Limb (tissue), 2 donors: ENCODE data around the gene TEKTIP1.
"Not testable (repeated sequence)": the region's sequence is repeated elsewhere in the genome, so short reads cannot be mapped to it uniquely, and the experiment has no call there.

Experiments used
- DNase-seq, 2 donors: peaks; one replicate each; pipeline ENCODE4 v3.0.0-alpha.2; 2016; ENCODE audit errors: extremely low spot score in 2 of 2

The TEKTIP1 gene

DNA sequence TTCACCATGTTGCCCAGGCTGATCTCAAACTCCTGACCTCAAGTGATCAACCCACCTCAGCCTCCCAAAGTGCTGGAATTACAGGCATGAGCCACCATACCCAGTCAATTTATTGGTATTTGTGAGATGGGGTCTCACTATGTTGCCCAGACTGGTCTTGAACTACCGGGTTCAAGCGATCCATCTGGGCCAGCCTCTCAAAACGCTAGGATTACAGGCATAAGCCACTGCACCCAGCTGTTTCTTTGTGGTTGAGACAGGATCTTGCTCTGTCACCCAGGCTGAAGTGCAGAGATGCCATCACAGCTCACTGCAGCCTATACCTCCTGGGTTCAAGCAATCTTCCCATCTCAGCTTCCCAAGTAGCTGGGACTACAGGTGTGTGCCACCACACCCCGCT lies 42.8 kb downstream of the TEKTIP1 start:
- not testable (repeated sequence) for DNase-seq

- not testable (repeated sequence) for DNase-seq
These were observed 45.2 kb downstream of the TEKTIP1 start for GRCh38 chr19:3584036-3584802.

- DNase-seq = no peak
These were observed 46.5 kb downstream of the TEKTIP1 start, which contains the start of gene GIPC3 for GRCh38 chr19:3585301-3586126. Gene GIPC3, plus strand, starts transcription at chr19:3585478. Its CDS starts 120 bp downstream, at chr19:3585598.

DNA sequence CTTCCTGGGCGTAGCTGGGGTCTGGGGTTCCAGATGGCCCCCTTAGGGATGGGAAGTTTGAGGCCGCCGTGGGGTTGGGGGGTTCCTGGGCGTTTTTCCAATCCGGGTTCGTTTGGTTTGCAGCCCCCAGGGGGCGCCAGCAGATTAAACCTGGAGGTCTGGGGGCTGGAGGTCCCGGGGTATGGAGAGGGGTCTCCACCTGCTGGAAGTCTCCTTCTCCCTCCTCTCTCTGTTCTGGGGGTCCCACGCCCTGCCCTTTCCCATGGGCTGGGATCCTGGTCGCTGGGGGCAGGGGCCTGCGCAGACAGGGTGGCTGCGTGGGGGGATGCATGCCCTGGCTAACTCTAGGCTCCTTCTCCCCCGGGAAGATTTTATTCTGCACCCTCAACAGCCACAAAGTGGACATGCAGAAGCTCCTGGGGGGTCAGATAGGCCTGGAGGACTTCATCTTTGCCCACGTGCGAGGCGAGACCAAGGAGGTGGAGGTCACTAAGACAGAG lies 47.2 kb downstream of the TEKTIP1 start:
- no peak for DNase-seq

GRCh38 chr19:3586707-3587346 lies 47.9 kb downstream of the TEKTIP1 start:
- DNase-seq = no peak

DNA sequence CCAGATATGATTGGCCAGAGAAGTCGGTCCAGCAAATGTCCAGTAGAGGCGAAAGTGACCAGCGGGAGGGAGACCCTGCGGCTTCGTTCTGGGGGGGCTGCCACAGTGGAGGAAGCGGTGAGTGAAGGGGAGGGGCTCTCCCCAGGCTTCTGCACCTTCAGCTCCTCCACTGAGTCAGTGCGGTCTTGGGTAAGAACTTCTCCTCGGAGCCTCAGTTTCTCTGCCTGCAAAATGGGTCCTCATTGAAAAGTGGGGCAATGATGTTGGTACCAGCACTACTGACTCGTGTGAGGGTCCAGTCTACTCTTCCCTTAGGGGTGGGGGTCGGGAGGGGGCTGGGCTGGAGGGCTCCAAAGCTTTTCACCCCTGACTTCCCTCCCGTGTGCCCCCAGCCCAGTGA lies 50.5 kb downstream of the TEKTIP1 start:
- no peak for DNase-seq

GRCh38 chr19:3589949-3590348 lies 51.0 kb downstream of the TEKTIP1 start:
- DNase-seq = no peak

GRCh38 chr19:3590991-3591659 lies 52.2 kb downstream of the TEKTIP1 start:
- DNase-seq = no peak

GRCh38 chr19:3591876-3592613 lies 53.1 kb downstream of the TEKTIP1 start:
- no peak for DNase-seq

GRCh38 chr19:3593156-3593555 lies 54.2 kb downstream of the TEKTIP1 start:
- DNase-seq = no peak
